ENCODE measurements around the gene CARHSP1. TPM values are rescaled to one million over a fixed set of nuclear protein-coding genes. Genes with fewer than 3 reads are reported as not detected.

The CARHSP1 gene
- polyA plus RNA-seq, 3 donors: 32.0 to 60.3 (median 52.0) TPM

DNA sequence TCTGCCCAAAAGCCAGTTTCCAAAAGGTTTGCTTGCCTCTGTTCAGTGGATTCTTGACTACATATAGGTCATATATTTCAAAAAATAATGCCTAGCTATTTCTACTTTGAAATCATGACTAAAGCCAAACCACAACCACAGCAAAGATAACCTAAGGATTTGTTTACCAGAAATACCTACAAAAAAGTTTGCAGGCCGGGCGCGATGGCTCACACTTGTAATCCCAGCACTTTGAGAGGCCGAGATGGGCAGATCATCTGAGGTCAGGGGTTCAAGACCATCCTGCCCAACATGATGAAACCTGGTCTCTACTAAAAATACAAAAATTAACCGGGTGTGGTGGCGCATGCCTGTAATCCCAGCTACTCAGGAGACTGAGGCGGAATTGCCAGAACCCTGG lies 15.2 kb downstream of the CARHSP1 start:
- Histone ChIP-seq H3K36me3 (replicated peaks in 1 of 2; ENCODE audit: control insufficient read depth in 1 of 2, insufficient read depth in 2 of 2, low read length in 2 of 2) (peaks cover 43 to 79% of the 10 kb centered on the region in 2 donors), H3K79me2 (ENCODE audit: insufficient read depth, low read length) (peaks cover 3% of the 10 kb centered on the region), H3K4me2 (replicated peaks; ENCODE audit: extremely low read depth, low read length, poor library complexity, severe bottlenecking) (no peak overlapping the region), H3K4me3 (replicated peaks in 1 of 3; ENCODE audit: low read depth in 2 of 3, low read length in 3 of 3) (no peak overlapping the region), H3K4me1 (ENCODE audit: control insufficient read depth in 1 of 2, insufficient read depth in 2 of 2, low read length in 2 of 2) (peaks cover 21 to 27% of the 10 kb centered on the region in 2 donors), H3K9me3 (replicated peaks in 1 of 2; ENCODE audit: control insufficient read depth in 1 of 2, insufficient read depth in 1 of 2, low read length in 2 of 2) (no peaks in the 10 kb centered on the region), H4K20me1 (ENCODE audit: insufficient read depth, low read length) (peaks cover 44% of the 10 kb centered on the region), H3K27me3 (ENCODE audit: control insufficient read depth in 2 of 2, insufficient read depth in 2 of 2, low read length in 2 of 2) (no peaks in the 10 kb centered on the region), H3K9ac (ENCODE audit: insufficient read depth, low read length, poor library complexity, severe bottlenecking) (no peak overlapping the region), H2AFZ (ENCODE audit: insufficient read depth, low read depth, low read length, poor library complexity, severe bottlenecking) (no peak overlapping the region), H3K27ac (ENCODE audit: low read depth in 1 of 2, low read length in 2 of 2) (no peak overlapping the region)
- 96% methylated on average over 4 of the region's 7 CpGs for WGBS (ENCODE audit: insufficient coverage)
- peaks cover 2 to 6% (median 3%) of the 10 kb centered on the region in 3 donors for H3K27me3 Mint-ChIP-seq (ENCODE audit: low read depth in 3 of 3)
- no peak for DNase-seq
- H3K9me3 Mint-ChIP-seq: peaks cover 0 to 4% (median 0%) of the 10 kb centered on the region in 7 donors
- peaks cover 32% of the 10 kb centered on the region for H3K4me1 Mint-ChIP-seq
- no peak overlapping the region for H3K4me3 Mint-ChIP-seq
- H3K27ac Mint-ChIP-seq: no peak overlapping the region
- TF ChIP-seq CTCF (IDR thresholded peaks at IDR 0.05): no peak
- H3K36me3 Mint-ChIP-seq: peaks cover 78 to 96% of the 10 kb centered on the region in 2 donors
- intact Hi-C loops (cut with micrococcal nuclease): no loop called here

DNA sequence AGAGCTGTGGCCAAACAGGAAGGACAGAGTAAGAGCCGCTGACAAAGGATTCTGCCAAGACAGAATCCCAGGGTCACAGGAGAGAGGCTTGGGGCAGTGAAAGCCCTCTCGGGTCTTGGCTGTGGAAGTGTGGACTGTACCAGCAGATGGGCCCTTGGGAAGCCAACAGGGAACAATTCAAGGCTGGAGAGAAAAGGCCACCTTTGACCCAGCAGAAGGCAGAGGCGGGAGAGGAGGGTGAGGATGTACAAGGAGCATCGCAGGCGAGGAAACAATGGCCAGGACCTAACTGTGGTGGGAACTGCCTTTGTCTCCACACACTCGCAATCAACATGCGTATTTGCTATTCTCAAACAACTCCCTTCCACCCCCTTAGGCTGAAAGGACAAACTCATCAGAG lies 15.7 kb downstream of the CARHSP1 start:
- no peak overlapping the region for H3K27ac Mint-ChIP-seq
- H3K4me3 Mint-ChIP-seq: no peak overlapping the region
- H4K20me1 ChIP-seq (ENCODE audit: insufficient read depth, low read length): peaks cover 41% of the 10 kb centered on the region
- H3K9ac ChIP-seq (ENCODE audit: insufficient read depth, low read length, poor library complexity, severe bottlenecking): no peak overlapping the region
- H3K4me3 ChIP-seq (replicated peaks in 1 of 3; ENCODE audit: low read depth in 2 of 3, low read length in 3 of 3): no peak overlapping the region
- no peaks in the 10 kb centered on the region for H3K27me3 ChIP-seq (ENCODE audit: control insufficient read depth in 2 of 2, insufficient read depth in 2 of 2, low read length in 2 of 2)
- no peak for TF ChIP-seq CTCF (IDR thresholded peaks at IDR 0.05)
- WGBS (ENCODE audit: insufficient coverage): 94% methylated on average over 4 of the region's 7 CpGs
- no peak overlapping the region for H3K4me2 ChIP-seq (replicated peaks; ENCODE audit: extremely low read depth, low read length, poor library complexity, severe bottlenecking)
- H3K36me3 ChIP-seq (replicated peaks in 1 of 2; ENCODE audit: control insufficient read depth in 1 of 2, insufficient read depth in 2 of 2, low read length in 2 of 2): peaks cover 43 to 79% of the 10 kb centered on the region in 2 donors
- no peaks in the 10 kb centered on the region for H3K79me2 ChIP-seq (ENCODE audit: insufficient read depth, low read length)
- DNase-seq: no peak
- H3K36me3 Mint-ChIP-seq: peaks cover 78 to 96% of the 10 kb centered on the region in 2 donors
- no peak overlapping the region for H3K27ac ChIP-seq (ENCODE audit: low read depth in 1 of 2, low read length in 2 of 2)
- H3K9me3 ChIP-seq (replicated peaks in 1 of 2; ENCODE audit: control insufficient read depth in 1 of 2, insufficient read depth in 1 of 2, low read length in 2 of 2): no peaks in the 10 kb centered on the region
- H3K4me1 Mint-ChIP-seq: peaks cover 32% of the 10 kb centered on the region
- H3K27me3 Mint-ChIP-seq (ENCODE audit: low read depth in 3 of 3): peaks cover 2 to 6% (median 6%) of the 10 kb centered on the region in 3 donors
- H3K4me1 ChIP-seq (ENCODE audit: control insufficient read depth in 1 of 2, insufficient read depth in 2 of 2, low read length in 2 of 2): peaks cover 21 to 31% of the 10 kb centered on the region in 2 donors
- peaks cover 0 to 4% (median 0%) of the 10 kb centered on the region in 7 donors for H3K9me3 Mint-ChIP-seq
- intact Hi-C loops (cut with micrococcal nuclease): no loop called here
- H2AFZ ChIP-seq (ENCODE audit: insufficient read depth, low read depth, low read length, poor library complexity, severe bottlenecking): no peak overlapping the region
